HG03457 (cell line): ENCODE results near the gene GRPEL2.

Source experiments
- ATAC-seq: cut with Tn5 transposase; IDR thresholded peaks from one replicate; pipeline ENCODE4 v1.9.1; 2021; ENCODE audit warnings: moderate number of reproducible peaks; ENCODE audit not compliant: unreplicated experiment

The GRPEL2 gene, protein sequence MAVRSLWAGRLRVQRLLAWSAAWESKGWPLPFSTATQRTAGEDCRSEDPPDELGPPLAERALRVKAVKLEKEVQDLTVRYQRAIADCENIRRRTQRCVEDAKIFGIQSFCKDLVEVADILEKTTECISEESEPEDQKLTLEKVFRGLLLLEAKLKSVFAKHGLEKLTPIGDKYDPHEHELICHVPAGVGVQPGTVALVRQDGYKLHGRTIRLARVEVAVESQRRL

DNA sequence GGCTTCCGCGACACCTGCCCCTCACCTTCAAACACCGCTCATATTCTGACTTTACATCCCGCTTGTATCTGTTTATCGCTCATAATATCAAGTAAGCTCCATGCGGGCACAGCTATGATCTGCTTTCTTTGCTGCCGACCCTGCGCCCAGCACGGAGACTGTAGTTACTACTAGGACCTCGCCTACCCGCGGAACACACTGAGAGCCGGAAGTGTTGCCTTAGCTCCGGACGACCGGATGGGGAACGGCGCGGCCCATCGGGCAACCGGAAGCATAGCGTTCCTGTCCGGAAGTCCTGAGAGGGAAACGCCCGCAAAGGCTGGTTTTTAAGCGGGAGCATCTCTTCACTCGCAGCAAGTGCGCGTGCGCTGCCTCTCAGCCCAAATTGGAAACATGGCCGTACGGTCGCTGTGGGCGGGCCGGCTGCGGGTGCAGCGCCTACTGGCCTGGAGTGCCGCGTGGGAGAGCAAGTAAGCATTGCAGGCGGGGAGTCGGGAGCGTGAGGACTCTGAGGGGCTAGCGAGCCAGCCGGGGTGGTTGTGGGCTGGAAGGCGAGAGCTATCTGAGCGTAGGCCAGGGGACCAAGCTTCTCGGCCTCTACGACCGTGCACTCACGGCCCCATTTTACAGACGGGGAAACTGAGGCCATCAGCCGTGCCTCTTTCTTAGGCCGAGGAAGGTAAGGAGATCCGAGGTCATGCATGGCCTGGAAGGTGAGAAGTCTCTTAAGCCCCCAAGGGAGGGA is at the start of gene GRPEL2:
Gene GRPEL2, plus strand, starts transcription at position 353 of the 745 bp plus-strand sequence. Its CDS starts 41 bp downstream, at position 394.
- ATAC-seq, result peak; percentile 91

DNA sequence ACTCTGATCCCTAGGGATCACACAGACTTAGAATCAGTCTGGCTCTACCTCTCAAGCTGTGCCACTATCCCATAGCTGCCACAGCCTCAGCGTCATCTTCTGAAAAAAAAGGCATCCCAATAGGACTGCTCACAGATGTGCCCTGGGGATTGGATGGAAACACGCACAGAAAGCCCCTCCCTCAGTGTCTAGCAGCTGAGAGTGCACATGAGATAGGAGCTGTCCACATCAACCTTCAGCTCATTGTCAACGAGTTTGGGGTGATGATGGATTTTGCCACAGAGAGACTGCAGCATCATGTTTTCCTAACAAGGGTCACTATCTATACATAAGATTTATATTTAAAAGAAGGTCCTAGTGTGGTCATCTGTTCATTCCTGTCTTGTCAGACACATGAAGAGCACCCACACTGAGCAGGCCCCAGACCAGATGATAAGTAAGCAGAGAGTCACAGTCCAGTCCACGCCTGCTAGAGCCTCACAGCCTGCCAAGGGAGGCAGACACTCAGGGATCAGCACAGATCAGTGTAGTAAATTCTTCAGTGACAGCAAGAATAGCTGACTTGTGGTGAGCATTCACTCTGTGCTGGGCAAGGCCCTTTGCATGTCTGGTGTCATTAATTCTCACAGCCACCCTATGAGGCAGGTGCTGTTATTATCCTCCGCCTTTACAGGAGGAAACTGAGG is 47.8 kb upstream of the GRPEL2 start:
- no peak for ATAC-seq

DNA sequence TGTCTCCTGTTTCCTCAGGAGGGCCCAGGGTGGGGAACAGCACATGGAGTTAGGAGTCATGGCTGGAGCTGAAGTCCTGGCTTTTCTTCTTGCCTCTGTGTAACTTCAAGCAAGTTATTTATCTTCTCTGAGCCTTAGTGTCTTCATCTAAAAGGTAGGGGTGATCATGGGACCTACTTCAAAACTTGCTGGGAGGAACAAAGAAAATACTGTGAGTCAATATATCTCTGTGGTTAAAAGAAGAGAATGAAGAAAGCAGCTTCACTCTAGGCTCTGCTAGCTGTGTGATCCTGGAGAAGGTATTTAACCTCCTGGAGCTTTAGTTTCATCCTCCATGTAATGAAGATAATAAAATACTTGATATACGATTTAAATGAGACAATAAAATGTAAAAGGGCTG is 47.1 kb upstream of the GRPEL2 start:
- no peak for ATAC-seq

DNA sequence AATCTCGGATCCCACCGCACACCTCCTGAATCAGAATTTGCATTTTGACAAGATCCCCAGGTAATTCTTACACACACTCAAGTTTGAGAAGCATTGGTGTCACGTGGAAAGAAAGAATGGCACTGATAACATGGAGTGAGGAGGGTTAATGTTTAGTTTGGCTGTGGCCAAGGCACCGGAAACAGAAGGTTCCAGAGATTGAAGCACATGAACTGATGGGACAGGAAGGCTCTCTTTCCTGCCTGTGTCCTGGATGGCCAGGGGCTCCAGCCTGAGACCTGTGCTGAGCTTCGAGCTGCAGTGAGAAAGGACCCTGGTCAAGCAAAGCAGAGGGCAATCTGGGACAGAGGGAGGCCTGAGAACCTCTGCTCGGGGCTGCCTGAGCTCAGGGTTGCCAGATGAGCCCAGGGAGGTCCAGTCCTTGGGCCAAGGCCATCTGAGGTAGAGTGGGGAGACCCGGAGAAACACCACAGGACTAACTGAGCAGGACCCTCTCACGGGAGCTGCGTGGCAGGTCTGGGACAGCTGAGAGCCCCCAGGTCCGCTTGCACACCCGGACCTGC is 46.4 kb upstream of the GRPEL2 start:
- no peak for ATAC-seq

DNA sequence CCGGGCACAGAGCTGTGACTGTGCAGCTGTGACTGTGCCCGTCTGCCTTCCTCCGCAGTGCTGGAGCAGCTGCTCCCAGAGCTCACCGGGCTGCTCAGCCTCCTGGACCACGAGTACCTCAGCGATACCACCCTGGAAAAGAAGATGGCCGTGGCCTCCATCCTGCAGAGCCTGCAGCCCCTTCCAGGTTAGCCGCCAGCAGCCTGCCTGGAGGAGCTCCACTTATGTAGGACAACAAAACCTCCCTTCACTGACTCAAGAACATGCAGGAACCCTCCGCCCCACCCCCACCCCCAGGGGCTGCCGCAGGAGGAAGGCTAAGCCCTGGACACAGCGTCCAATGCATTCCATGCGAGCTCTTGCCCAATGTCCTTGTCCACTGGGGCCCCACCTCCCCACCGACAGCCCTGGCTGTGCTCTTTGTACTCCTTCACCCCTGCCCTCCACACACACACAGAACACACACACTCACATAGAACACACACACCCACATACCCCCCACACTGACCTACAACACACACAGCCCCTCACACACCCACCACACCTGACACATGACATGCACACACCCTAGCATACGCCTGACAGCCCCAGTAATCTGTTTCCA is 45.7 kb upstream of the GRPEL2 start:
- no peak for ATAC-seq

DNA sequence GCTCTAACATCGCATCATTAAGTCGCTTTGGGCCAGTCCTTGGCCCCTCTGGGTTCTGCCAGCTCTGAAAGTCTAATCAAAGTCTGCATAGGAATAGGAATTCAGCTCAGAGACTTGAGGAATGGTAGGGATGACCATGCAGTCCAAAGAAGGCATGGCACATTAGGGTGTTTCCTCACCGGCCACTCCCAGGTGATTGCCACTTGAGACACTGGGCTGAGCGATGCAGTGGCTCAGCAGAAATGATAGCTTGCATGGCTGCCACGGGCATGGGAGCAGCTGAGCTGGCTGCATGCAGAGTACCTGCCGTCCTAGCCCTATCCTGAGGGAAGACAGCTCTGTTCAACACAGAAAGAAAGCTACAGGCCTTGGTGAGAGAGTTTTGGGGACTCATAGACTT is 44.9 kb upstream of the GRPEL2 start:
- no peak for ATAC-seq

DNA sequence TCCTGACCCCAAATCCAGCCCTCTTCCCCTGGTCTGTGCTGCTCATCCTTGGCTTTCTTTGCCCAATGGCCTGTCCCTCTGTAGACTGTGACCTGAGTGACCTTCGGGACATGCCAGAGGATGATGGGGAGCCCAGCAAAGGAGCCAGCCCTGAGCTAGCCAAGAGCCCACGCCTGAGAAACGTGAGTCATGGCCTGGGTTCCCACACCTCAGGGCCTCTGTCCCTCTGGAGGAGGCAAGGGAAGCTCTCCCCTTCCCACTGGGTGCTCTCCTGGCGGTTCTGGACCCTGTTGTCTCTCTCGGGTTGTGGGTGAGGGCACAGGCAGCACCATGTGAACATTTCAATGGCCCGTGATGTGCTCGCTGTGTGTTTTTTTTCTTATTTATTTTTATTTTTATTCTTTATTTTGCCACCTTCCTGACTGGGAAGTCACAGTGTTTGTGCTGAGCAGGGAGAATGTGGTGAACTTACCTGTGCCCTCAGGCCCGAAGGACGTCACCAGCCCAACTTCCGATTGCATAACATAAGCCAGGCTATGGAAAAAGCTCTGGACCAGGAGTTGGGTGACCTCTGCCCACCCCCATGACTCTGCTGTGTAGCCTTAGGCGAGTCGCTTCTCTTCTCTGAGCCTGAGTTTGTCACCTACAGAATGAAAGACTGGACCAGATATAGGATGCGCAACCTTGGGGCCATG is 44.1 kb upstream of the GRPEL2 start:
- no peak for ATAC-seq

DNA sequence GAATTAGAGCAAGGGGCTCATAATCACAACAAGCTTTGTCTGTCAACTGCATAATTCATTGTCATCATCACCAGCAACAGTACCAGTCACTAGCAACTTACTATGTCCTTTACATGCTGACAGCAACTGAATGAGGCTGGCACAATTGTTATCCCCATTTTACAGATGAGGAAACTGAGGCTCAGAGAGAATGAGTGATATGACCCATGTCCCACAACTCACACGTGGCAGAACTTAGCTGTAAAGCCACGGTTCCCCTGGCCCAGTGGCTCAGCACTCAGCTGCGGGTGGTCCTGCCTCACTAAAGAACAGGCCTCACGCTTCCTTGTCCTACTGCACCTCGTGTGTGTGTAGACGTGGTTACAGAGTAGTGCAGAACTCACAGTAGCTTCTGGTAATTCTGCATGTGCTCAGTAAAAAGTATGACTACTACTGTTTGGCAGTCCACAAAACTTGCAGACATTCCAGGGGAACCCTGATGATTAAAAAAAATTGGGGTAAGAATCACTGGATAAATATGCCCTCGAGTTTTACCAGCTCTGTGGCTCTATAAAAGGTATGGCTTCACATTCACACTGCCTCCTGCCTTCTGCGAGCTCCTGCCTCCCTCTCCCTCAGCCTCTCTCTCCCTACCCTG is 43.4 kb upstream of the GRPEL2 start:
- no peak for ATAC-seq

DNA sequence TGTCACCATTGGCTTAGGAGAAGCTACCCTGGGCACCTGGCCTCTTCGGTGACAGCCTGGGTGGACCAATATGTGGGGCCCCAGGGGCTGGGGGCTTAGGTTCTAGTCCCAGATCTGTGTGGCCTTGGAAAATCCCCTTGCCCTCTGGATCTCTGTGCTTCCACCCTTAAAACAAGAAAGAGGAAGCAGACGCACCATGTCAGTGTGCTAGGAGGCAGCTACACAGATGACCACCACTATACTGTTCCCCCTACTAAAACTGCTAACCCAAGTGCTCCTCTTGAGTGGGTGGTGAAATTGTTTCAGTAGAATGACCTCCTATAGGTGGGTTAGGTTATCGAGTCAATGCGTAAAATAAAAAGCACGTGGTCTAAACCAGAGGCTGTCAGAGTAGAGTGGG is 42.7 kb upstream of the GRPEL2 start:
- ATAC-seq, result no peak

DNA sequence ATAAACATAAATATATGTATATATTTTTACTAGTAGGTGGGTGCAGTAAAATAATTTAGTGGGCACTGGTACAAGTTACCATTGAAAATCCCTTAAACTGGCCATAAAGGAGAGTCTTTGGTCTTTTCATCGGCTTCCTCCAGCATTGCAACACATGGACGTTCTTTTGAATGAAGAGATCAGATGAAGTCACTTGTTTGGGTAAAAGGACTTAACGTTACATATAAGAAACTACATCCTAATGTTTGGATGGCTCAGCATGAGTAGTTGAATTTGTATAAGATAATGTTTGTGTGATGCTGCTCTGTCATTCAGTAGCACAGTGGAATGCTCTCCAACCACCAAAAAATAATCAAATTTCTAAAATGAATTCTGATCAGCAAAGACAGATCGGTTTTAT is 42.1 kb upstream of the GRPEL2 start:
- no peak for ATAC-seq

DNA sequence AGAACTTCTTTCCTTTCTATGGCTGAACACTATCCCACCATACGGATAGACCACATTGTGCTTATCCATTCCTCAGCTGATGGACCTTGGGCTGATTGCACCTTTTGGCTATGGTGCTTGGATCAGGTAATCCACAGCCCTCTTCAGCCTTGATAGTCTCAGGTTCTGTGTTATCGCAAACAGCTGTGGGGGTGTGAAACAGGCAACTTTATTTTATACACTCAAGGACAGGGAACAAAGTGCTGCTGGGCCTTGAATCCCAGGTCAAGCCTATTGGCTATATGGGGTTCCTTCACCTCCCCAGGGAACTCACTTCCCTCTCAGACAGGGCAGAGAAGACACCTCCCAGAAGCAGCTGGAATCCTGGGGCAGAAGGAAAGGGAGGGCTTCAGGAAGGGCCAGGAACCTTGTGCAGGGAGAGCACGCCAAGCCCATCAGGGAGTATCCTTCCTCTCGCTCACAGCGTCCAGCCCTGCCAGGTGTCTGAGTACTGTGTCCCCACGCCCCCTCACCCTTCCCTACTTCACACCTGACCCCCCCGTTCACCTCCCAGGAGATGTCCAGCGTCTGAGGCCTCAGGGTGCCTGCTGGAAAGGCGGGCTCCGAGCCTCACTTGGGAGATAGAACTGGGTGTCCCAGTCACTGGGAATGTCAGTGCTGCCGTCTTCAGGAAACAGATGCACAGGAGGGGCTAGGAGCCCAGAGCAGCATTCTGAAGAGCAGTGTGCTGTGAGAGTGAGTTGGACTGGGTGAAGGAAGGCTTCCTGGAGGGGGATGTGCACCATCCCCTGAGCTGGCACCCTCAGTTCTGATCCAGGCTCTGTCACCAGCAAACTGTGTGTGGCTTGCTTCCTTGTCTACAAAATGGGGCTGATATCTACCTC is 40.9 kb upstream of the GRPEL2 start:
- ATAC-seq, result no peak

DNA sequence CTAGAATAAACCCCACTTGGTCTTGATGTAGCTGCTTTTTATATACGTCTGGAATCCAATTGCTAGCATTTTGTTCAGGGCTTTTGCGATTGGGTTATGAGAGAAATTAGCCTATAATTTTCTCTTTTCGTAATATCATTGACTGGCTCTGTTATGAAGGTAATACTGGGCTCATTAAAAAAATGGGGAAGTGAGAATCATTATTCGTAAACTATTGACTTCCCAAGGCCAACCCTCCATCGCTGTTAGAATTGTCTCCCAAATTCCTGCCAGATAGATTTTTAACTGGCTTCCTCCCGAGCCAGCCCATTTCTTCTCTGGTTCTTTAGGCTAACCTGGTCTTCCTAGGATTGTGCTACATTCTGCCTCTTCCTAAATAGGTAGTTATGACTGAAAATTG is 35.9 kb upstream of the GRPEL2 start:
- no peak for ATAC-seq

DNA sequence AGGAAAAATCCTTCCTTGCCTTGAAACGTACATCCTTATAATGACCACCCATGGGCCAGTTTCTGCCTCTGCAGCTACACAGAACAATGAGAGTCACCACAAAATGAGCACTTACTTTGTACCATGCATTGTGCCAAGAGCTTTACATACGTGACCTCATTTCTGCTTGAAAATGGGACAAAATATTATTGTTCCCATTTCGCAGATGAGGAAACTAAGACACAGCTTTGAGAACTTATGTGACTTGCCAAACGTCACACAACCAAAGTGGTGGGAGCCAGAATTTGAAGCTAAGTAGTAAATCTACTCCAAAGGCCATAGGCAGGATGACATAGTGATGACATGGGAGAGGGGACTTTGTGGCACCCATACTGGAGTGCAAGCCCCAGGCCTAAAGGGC is 34.8 kb upstream of the GRPEL2 start:
- ATAC-seq, result no peak

DNA sequence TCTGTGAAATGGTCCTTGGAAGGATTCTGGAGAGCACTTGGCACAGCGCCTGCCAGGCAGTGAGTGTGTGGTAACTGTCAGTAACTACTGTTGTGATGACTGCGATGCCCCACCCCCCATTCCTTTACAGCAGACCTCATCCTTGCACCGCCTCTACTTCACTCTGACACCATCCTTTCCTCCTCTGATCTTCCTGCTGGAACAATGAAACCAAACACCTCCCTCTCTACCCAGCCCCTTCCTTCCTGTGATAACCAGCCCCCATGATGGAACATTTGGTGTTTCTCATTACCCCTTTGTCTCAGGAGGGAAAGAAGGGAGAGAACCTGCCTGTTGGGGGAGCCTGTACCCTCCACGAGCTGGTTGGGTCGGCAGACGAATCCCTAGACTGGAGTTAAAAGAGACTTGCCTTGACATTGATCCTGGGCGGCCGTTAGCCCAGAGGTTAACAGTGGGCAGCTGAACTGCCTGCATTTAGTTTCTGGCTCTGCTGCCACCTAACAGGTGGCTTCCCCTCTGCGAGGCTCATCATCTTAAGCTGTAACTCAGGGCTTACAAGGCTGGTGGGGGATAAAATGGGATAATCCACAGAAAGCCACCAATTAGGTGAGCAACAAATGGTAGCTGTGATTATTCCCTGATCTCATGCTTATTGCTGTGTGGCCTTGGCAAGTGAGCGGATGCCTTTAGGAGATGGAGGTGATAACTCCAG is 34.2 kb upstream of the GRPEL2 start:
- ATAC-seq, result no peak

DNA sequence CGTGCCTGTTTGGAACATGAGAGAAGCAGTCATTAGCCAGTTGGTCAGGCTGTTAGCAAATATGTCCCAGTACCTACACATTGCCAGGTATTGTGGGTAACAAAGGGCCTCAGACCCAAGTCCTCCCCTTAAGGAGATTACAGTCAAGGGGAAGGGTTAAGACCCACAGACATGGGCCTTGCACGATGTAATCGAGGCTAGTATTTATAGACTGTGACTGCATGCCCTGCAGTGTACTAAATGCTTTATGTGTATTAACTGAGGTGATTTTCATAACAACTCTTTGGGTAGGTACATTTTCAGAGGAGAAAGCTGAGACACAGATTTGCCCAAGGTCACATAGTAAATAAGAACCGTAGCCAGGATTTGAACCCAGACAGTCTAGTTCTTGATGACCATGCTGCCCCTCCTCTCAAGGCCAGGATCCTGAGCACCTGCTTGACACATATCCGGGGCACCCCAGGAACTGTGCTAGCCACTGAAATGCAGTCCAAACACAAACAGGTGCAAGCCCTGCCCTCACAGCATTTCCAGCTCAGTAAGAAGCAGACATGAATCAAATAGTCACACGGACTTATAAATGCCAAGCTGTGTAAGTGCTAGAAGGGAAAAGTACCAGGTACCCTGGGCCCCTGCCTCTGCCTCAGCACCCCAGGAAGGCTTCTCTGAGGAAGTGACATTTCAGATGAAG is 32.0 kb upstream of the GRPEL2 start:
- no peak for ATAC-seq

DNA sequence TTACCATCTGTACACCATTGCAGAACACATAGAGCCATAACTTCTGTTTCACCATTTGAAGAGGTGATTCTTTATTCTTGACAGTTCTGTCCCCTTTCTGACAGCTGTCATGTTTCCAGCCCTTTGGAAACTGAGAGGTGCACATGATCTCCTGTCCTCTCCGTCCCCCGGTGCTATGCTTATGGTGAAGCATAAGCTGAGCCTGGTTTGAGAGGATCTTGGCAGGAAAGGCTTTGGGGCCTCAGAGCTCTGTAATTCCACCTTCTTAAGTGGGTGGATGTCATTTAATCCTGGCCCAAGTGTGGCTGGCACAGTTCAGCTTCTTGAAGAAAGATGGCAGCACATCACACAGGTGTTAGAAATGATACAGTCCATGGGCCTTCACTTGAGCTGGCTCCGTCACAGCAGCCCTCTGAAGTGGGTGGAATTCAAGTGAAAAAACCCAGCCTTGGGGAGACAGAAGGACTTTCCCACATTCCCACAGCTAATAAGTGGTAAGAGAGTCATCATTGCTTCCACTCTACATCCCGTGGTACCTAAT is 30.7 kb upstream of the GRPEL2 start:
- no peak for ATAC-seq

DNA sequence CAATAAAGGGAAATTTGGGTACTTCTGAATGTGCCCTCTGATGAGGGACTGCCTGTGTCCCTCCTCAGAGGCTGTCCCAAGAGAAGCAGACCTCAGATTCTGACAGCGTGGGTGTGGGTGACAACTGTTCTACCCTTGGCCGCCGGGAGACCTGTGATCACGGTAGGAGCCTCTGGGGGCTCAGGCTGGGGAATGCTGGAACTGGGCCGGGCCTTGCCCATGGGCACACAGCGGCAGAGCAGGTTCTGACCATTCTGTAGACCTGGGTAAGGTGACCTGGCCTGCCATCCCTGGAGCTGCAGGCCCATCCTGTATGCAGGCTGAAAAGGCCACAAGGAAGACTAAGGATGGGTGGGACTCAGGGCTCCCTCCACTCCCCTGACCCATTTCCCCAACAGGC is 29.5 kb upstream of the GRPEL2 start:
- ATAC-seq, result no peak
